Right lobe of liver (tissue), 6 donors: ENCODE measurements around the gene TRPC1. TPM values are rescaled to one million over a fixed set of nuclear protein-coding genes. Genes with fewer than 3 reads are reported as not detected.

Experiments used
- ATAC-seq, 4 donors: fragments of 200-7000 bp; cut with Tn5 transposase; one replicate each; pipeline ENCODE4 v1.9.1; 2020; ENCODE audit warnings: mild to moderate bottlenecking in 4 of 4, moderate library complexity in 4 of 4
- DNase-seq, 3 donors: peaks; one replicate each; pipeline ENCODE4 v3.0.0-alpha.2; 2020
- H3K27ac ChIP-seq, 3 donors: fragments of 200-600 bp; one replicate each; pipeline ENCODE4 v1.8.0; 2022
- H3K27me3 ChIP-seq, 2 donors: fragments of 200-600 bp; one replicate each; pipeline ENCODE4 v1.8.0; 2022
- H3K36me3 ChIP-seq, 4 donors: fragments of 200-600 bp; sonication (generic) in 1 of 4; one replicate each; pipeline versions ENCODE4 v1.5.1 to v1.8.0; 2017 to 2022; ENCODE audit warnings: control low read depth in 1 of 4
- H3K4me1 ChIP-seq, 4 donors: fragments of 200-600 bp; sonication (generic) in 1 of 4; one replicate each; pipeline versions ENCODE4 v1.5.1 to v1.8.0; 2017 to 2022; ENCODE audit warnings: control low read depth in 1 of 4
- H3K4me3 ChIP-seq, 3 donors: fragments of 200-600 bp; one replicate each; pipeline ENCODE4 v1.8.0; 2022
- H3K9me3 ChIP-seq, 4 donors: fragments of 200-600 bp; sonication (generic) in 1 of 4; one replicate each; pipeline versions ENCODE4 v1.5.1 to v1.8.0; 2017 to 2022; ENCODE audit warnings: control low read depth in 1 of 4
- CTCF ChIP-seq, 4 donors: fragments of 200-600 bp in 3 of 4; fragments of 450-650 bp in 1 of 4; IDR thresholded peaks; one replicate each; pipeline versions ENCODE4 v1.5.1 to v1.8.0; 2016 to 2022; ENCODE audit warnings: antibody characterized with exemption in 4 of 4, mild to moderate bottlenecking in 2 of 4
- POLR2A ChIP-seq: fragments of 450-650 bp; IDR thresholded peaks from one replicate; pipeline ENCODE4 v1.6.1; 2017; ENCODE audit warnings: antibody characterized with exemption, mild to moderate bottlenecking
- WGBS: methylation state at CpG from one replicate; pipeline ENCODE4 v1.1.6; 2018; ENCODE audit warnings: low coverage, low lambda C conversion rate; ENCODE audit not compliant: insufficient coverage; ENCODE audit errors: missing lambda C conversion rate; 5-methylcytosine and 5-hydroxymethylcytosine counted together
- intact Hi-C, 2 donors: fragments of 100-400 bp; cut with DNase I; formaldehyde crosslinking; loops; one replicate each; pipeline versions ENCODE4 v1.11.2 to v1.14.1; 2022
- total RNA-seq, 6 experiments: library from RNA; depleted of rRNA in 2 of 6; stranded (reverse); fragments of >200 nt in 2 of 6; fragmentation: NEBNext Ultra II Directional in 3 of 6; extraction: Animal tissue kit (Norgen Biotek cat#: 25700) in 3 of 6; gene quantifications; one replicate each; pipeline versions ENCODE4 v1.1.0 to v1.2.4, GENCODE V29; 2016 to 2023
- donor health status: DM: no; HTN: yes; CAD: no.
- donor health status: DM: no; HTN: no; CAD: no.
- donor health status: DM: no; HTN: no; CAD: no.
- donor health status: DM: no; HTN: yes; CAD: no.
- donor health status: DM: no; HTN: yes; CAD: no.

TRPC1 gene
- total RNA-seq, 6 experiments from 2014 or later = 0.19 to 2.5 (median 0.51) TPM

GRCh38 chr3:142809259-142809658, 85.4 kb downstream of the TRPC1 start:
- no peaks in the 10 kb centered on the region for H3K27me3 ChIP-seq
- no CpG with 5 or more reads among the region's 3 CpGs for WGBS
- TF ChIP-seq CTCF (IDR thresholded peaks at IDR 0.05) = no peak
- TF ChIP-seq POLR2A = no peak

DNA sequence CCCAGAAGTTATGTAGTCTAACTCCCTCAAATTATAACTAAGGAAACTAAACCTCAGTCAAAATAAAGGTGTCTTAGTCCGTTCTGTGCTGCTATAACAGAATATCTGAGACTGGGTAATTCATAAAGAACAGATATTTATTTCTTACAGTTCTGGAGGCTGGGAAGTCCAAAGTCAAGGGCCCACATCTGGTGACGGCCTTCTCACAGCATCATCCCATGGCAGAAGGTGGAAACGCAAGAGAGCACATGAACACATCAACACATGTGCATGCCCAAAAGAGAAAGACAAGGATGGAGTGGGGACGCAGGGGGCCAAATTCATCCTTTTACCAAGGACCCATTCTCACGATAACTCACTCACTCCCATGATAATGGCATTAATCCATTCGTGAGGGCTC, 92.0 kb downstream of the TRPC1 start:
- Histone ChIP-seq H3K9me3 (no peaks in the 10 kb centered on the region), H3K4me3 (no peak overlapping the region), H3K36me3 (no peaks in the 10 kb centered on the region), H3K27ac (no peak overlapping the region), H3K4me1 (no peaks in the 10 kb centered on the region), H3K27me3 (no peaks in the 10 kb centered on the region)
- DNase-seq (no peak), ATAC-seq (no peak)
- intact Hi-C loops = no loop called here
- WGBS = 92% methylated on average over 4 of the region's 6 CpGs
- no peak for TF ChIP-seq POLR2A
- no peak for TF ChIP-seq CTCF (IDR thresholded peaks at IDR 0.05)

More at GRCh38 chr3:142809259-142809658, 85.4 kb downstream of the TRPC1 start:
- Histone ChIP-seq H3K27ac (no peak overlapping the region), H3K36me3 (no peaks in the 10 kb centered on the region), H3K9me3 (no peaks in the 10 kb centered on the region), H3K4me3 (no peak overlapping the region), H3K4me1 (no peaks in the 10 kb centered on the region)
- DNase-seq (no peak), ATAC-seq (no peak)
- intact Hi-C loops = no loop called here

DNA sequence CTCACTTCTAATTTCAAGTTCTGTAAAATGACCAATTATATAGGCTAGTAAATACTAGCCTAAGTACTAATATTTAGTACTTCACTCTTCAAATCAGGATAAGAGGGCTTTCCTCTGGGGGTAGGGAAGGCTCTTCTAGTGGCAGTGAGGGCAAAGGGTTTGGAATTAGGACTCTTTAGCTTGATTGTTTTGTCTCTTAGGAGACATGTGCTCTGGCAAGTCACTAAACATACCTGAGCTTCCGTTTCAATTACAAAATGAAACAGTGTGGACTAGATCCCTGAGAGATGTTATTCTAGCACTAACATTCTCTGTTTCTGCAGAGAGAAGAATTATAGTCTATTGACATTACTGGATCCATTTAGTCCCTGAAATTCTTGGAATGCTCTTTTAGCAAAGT, 93.5 kb downstream of the TRPC1 start:
- DNase-seq = no peak
- 89% methylated on average over 1 of the region's 1 CpG for WGBS
- Histone ChIP-seq H3K36me3 (no peaks in the 10 kb centered on the region), H3K9me3 (no peaks in the 10 kb centered on the region), H3K4me1 (no peaks in the 10 kb centered on the region), H3K27me3 (no peaks in the 10 kb centered on the region), H3K27ac (no peak overlapping the region), H3K4me3 (no peak overlapping the region)
- no peak for ATAC-seq
- intact Hi-C loops = no loop called here
- TF ChIP-seq POLR2A (no peak), CTCF (IDR thresholded peaks at IDR 0.05) (no peak)

GRCh38 chr3:142817897-142818296, 94.1 kb downstream of the TRPC1 start:
- Histone ChIP-seq H3K4me1 (no peaks in the 10 kb centered on the region), H3K36me3 (no peaks in the 10 kb centered on the region), H3K4me3 (no peak overlapping the region), H3K27ac (no peak overlapping the region), H3K27me3 (no peaks in the 10 kb centered on the region), H3K9me3 (no peaks in the 10 kb centered on the region)
- intact Hi-C loops = no loop called here
- DNase-seq (no peak), ATAC-seq (no peak)
- WGBS = 68% methylated on average over 7 of the region's 7 CpGs
- no peak for TF ChIP-seq CTCF (IDR thresholded peaks at IDR 0.05)
- no peak for TF ChIP-seq POLR2A

DNA sequence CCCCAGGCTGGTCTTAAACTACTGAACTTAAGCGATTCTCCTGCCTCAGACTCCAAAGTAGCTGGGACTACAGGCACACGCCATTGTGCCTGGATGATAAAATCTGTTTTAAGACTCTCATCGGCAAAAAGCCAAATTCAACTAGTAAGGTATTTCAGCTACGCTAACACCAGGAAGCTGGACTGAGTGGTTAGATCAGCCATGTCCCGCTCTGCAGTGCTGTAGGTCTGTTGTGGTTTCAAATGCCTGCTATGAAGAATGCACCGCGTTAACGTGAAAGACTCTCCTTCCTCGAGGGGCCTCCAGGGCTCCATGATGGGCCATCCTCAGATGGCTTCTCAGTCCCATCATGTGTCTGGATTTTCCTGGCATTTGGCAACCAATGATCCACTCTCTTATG, 94.8 kb downstream of the TRPC1 start:
- Histone ChIP-seq H3K27me3 (no peaks in the 10 kb centered on the region), H3K36me3 (no peaks in the 10 kb centered on the region), H3K27ac (no peak overlapping the region), H3K4me3 (no peak overlapping the region), H3K4me1 (no peaks in the 10 kb centered on the region), H3K9me3 (no peaks in the 10 kb centered on the region)
- DNase-seq (no peak), ATAC-seq (no peak)
- TF ChIP-seq CTCF (IDR thresholded peaks at IDR 0.05) = no peak
- TF ChIP-seq POLR2A = no peak
- intact Hi-C loops = no loop called here
- whole genome bisulfite sequencing = 86% methylated on average over 8 of the region's 9 CpGs
